Measurements from ENCODE around the gene BMPR1B.

Gene BMPR1B

DNA sequence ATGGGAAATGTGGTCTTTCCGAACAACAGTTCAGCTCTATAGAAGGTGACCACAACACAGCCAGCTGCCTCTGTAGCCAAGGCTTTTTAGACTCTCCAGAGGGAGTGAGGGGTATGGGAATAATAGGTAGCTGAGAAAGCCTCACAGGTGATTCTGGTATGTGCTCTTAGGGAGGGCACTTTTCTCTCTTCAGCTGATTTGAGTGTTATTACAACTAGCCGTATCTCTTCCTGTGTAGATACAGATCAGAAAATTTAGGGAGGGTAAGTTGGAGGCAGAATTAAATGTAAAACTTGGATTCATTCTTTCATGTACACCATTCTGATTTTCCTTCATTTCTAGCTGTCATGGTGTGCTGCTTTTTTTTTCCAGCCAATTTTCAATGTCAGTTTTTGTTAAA lies 154.9 kb downstream of the BMPR1B start:
- DNase-seq (ENCODE audit: low read depth in 2 of 2), result no peak

- DNase-seq (ENCODE audit: low read depth in 2 of 2), result no peak
Measured at GRCh38 chr4:94913316-94913715, 155.6 kb downstream of the BMPR1B start.

DNA sequence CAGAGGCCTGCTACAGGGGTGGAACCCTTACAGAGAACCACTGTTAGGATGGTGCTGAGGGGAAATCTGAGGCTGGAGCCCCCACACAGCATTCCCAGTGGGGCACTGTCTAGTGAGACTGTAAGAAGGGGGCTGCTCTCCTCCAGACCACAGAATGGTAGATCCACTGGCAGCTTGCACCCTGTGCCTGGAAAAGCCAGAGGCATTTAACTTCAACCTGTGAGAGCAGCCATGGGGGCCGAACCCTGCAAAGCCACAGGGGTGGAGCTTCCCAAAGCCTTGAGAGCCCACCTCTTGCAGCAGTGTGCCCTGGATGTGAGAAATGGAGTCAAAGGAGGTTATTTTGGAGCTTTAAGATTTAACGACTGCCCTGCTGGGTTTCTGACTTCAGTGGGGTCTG lies 159.4 kb downstream of the BMPR1B start:
- no peak for DNase-seq (ENCODE audit: low read depth in 2 of 2)

GRCh38 chr4:94918543-94918942 lies 160.8 kb downstream of the BMPR1B start:
- no peak for DNase-seq (ENCODE audit: low read depth in 2 of 2)

DNA sequence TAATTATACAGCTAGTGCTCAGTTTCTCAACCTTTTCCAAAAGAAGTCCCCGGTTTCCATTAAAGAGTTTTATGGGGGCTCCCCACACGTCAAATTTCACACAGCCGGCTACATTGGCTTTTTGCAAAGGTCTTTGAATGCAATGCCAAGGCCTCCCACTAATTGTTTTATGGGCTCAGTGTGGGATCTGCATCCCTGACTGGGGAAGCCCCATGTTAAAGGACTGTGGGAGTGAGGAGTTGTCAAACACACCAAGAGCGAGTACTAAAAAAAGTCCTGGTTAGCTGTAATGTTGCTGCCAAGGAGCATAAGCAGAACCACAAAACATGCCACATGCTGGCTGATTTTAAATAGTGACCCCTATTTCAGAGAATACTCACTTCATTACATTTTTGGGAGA lies 162.6 kb downstream of the BMPR1B start:
- no peak for DNase-seq (ENCODE audit: low read depth in 2 of 2)

DNA sequence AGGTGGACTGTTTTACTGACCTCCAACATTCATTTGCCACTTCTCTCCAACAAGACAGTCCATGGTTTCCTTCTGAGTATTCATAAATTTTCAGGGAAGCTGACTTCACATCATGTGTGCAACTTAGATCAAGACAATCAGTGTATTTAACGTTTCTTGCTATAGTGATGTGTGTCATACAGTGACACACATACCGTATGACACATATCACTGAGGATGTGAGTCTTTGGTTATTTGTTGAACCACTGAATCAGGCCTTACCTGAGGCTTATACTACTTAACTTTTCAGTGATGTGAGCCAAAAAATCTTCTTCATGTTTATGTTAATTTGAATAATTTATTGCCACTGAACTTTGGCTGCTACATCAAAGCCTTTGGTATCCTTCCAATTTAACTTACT lies 166.8 kb downstream of the BMPR1B start:
- DNase-seq (ENCODE audit: low read depth in 2 of 2), result no peak

GRCh38 chr4:94925764-94926347 lies 168.1 kb downstream of the BMPR1B start:
- DNase-seq (ENCODE audit: low read depth in 2 of 2), result no peak

GRCh38 chr4:94926936-94927335 lies 169.2 kb downstream of the BMPR1B start:
- DNase-seq (ENCODE audit: low read depth in 2 of 2), result no peak

GRCh38 chr4:94927696-94928095 lies 169.9 kb downstream of the BMPR1B start:
- no peak for DNase-seq (ENCODE audit: low read depth in 2 of 2)

DNA sequence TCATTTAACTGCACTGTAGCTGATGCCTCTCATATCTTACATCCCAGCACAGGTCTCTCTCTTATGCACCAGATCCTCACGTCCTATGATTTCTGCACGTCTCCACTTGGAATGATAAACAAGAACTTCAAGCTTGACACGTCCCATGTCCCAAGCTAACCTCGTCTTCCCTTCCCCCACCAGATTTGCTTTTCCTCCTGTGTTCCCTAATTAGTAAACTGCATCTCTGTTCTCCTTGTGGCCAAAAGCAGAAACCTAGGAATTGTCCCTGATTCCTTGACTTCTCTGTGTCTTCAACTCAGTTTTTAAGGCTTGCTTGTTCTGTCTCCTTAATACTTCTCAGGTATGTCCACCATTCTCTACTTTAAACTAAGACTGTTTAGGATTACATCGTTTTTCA lies 171.9 kb downstream of the BMPR1B start:
- DNase-seq (ENCODE audit: low read depth in 2 of 2), result no peak

GRCh38 chr4:94931626-94932025 lies 173.9 kb downstream of the BMPR1B start:
- no peak for DNase-seq (ENCODE audit: low read depth in 2 of 2)

- DNase-seq (ENCODE audit: low read depth in 2 of 2), result no peak
Measured at GRCh38 chr4:94932366-94932765, 174.6 kb downstream of the BMPR1B start.

GRCh38 chr4:94933799-94934198 lies 176.0 kb downstream of the BMPR1B start:
- no peak for DNase-seq (ENCODE audit: low read depth in 2 of 2)

- no peak for DNase-seq (ENCODE audit: low read depth in 2 of 2)
Measured at GRCh38 chr4:94934201-94934600, 176.4 kb downstream of the BMPR1B start.

DNA sequence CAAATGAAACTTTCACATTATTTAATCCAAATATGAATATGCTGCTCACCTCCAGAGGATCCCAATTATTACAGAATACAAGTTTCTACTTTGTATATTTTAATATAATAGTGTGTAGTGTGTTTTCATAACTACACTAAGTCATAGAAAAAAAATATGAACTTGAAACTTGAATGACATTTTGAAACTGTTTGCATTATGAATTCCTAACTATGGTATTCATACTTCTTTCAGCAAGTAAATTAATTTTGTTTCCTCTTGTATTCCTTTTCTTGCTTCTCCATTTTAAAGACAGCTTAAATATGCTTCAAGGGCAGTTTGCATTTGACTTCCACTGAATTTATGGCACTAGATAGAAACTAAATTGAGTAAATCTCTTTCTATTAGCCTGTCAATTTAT lies 177.1 kb downstream of the BMPR1B start:
- no peak for DNase-seq (ENCODE audit: low read depth in 2 of 2)

DNA sequence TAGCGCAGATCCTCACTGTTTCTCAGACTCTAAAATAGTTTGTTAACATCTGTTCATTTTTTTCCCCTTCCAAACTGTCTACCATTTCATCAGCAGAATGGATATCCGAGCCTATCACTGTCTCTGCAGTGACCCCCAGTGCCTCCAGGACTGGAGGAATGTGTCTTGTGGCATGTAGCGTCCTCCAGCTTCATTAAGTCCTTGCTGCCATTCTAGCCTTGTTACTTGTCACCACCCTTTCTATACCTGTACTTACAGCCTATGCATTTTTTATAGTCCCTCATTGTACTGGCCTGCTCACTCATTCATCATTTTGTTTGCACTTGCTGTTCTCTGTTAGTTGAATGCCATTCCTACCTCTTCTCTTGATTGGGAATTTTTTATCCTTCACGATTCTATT lies 179.1 kb downstream of the BMPR1B start:
- DNase-seq (ENCODE audit: low read depth in 2 of 2), result no peak

- DNase-seq (ENCODE audit: low read depth in 2 of 2), result no peak
Measured at GRCh38 chr4:94939791-94940519, 182.2 kb downstream of the BMPR1B start.

- no peak for DNase-seq (ENCODE audit: low read depth in 2 of 2)
Measured at GRCh38 chr4:94940520-94940908, 182.8 kb downstream of the BMPR1B start.

GRCh38 chr4:94941706-94942105 lies 184.0 kb downstream of the BMPR1B start:
- no peak for DNase-seq (ENCODE audit: low read depth in 2 of 2)

- DNase-seq (ENCODE audit: low read depth in 2 of 2), result no peak
Measured at GRCh38 chr4:94944726-94945125, 187.0 kb downstream of the BMPR1B start.

DNA sequence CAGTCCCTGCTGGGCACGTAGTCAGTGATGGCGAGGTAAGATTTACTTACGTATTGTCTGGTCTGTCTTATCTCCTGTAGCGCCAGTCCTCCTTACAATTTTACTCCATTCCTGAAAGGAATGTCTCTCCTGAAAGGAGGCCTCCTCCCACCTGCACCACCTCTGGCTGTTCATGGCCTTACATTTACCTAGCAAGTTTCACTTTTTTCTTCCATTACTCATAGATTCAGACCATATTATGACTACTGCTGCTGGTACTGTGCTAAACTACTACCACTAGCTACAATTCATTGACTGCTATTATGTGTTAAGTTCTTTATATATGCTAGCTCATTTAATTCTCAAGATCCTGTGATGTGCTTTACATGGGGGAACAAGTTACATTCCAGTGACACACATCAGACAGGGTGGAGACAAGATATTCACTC lies 189.9 kb downstream of the BMPR1B start:
- DNase-seq (ENCODE audit: low read depth in 2 of 2), result no peak

- DNase-seq (ENCODE audit: low read depth in 2 of 2), result no peak
Measured at GRCh38 chr4:94954251-94954650, 196.5 kb downstream of the BMPR1B start.

GRCh38 chr4:94957030-94957429 lies 199.3 kb downstream of the BMPR1B start:
- no peak for DNase-seq (ENCODE audit: low read depth in 2 of 2)

- no peak for DNase-seq (ENCODE audit: low read depth in 2 of 2)
Measured at GRCh38 chr4:94959307-94959706, 201.6 kb downstream of the BMPR1B start.

All from stimulated activated CD4-positive, alpha-beta T cell treated with anti-CD3 and anti-CD28 coated beads, Interleukin-12 subunit alpha, Interleukin-12 subunit beta, amount 100 ng/mL, for 24 hours (primary cell).